ENCODE data around the gene NNAT.

- TF ChIP-seq CTCF (IDR thresholded peaks at IDR 0.05; ENCODE audit: low read length) (no peak), EZH2 (IDR thresholded peaks at IDR 0.05; ENCODE audit: borderline replicate concordance, low read length) (no peak)
Observed at GRCh38 chr20:37479266-37479665, 41.8 kb upstream of the NNAT start.

All from OCI-LY1 (cell line).